WTC11 (cell line): ENCODE measurements around the gene CHRM2. TPM values are rescaled to one million over a fixed set of nuclear protein-coding genes. Genes with fewer than 3 reads are reported as not detected.

Source experiments
- ATAC-seq: fragments of 200-7000 bp; cut with Tn5 transposase; 2 replicates; pipeline ENCODE4 v1.10.0; 2021; ENCODE audit warnings: mild to moderate bottlenecking, moderate library complexity
- CTCF ChIA-PET: fragments of 300-600 bp; sonication (Branson Sonifier 250); formaldehyde crosslinking; loops from one replicate; lab custom pipeline; 2021; ENCODE audit warnings: antibody characterized with exemption; lab: Charles Lee
- POLR2A ChIA-PET: fragments of 350-600 bp; sonication (Branson Sonifier 250); formaldehyde crosslinking; loops from one replicate; lab custom pipeline; 2021; ENCODE audit warnings: antibody characterized with exemption; lab: Charles Lee
- DNase-seq: peaks from one replicate; pipeline ENCODE4 v3.0.0; 2021; ENCODE audit warnings: low spot score
- H3K27ac Mint-ChIP-seq: 2 replicates; pipeline ENCODE4 v1.8.0; 2021; ENCODE audit warnings: mixed read lengths
- H3K27me3 Mint-ChIP-seq: 2 replicates; pipeline ENCODE4 v1.8.0; 2021; ENCODE audit warnings: low read depth, mild to moderate bottlenecking, moderate library complexity, mixed read lengths
- H3K36me3 Mint-ChIP-seq: 2 replicates; pipeline ENCODE4 v1.8.0; 2021; ENCODE audit warnings: mixed read lengths
- H3K4me1 Mint-ChIP-seq: 2 replicates; pipeline ENCODE4 v1.8.0; 2022; ENCODE audit warnings: mixed read lengths
- H3K4me3 Mint-ChIP-seq: 2 replicates; pipeline ENCODE4 v1.8.0; 2021; ENCODE audit warnings: mild to moderate bottlenecking, moderate library complexity, mixed read lengths
- H3K9me3 Mint-ChIP-seq: 2 replicates; pipeline ENCODE4 v1.8.0; 2021; ENCODE audit warnings: mixed read lengths
- CREB1 ChIP-seq: sonication (generic); formaldehyde crosslinking; IDR thresholded peaks from 2 replicates; pipeline ENCODE4 v1.8.0; 2023; ENCODE audit warnings: mild to moderate bottlenecking, missing genetic modification reagents
- ELF4 ChIP-seq: sonication (generic); formaldehyde crosslinking; IDR thresholded peaks from 2 replicates; pipeline ENCODE4 v1.8.1; 2022; ENCODE audit warnings: low read depth, mild to moderate bottlenecking, moderate library complexity, missing genetic modification reagents
- GRHL2 ChIP-seq: fragments of 250-450 bp; sonication (Bioruptor Pico); IDR thresholded peaks from 2 replicates; pipeline ENCODE4 v1.8.0; 2022; ENCODE audit warnings: mild to moderate bottlenecking, moderate library complexity; ENCODE audit not compliant: insufficient replicate concordance, severe bottlenecking
- SMAD3 ChIP-seq: sonication (generic); formaldehyde crosslinking; IDR thresholded peaks from 2 replicates; pipeline ENCODE4 v1.8.0; 2022; ENCODE audit warnings: missing genetic modification reagents, mild to moderate bottlenecking, borderline replicate concordance
- TCF7 ChIP-seq: sonication (generic); formaldehyde crosslinking; IDR thresholded peaks from 2 replicates; pipeline ENCODE4 v1.8.0; 2022; ENCODE audit warnings: mild to moderate bottlenecking, low read depth, missing genetic modification reagents, moderate library complexity
- TEAD4 ChIP-seq: sonication (generic); formaldehyde crosslinking; IDR thresholded peaks from 2 replicates; pipeline ENCODE4 v1.8.0; 2022; ENCODE audit warnings: mild to moderate bottlenecking, missing genetic modification reagents
- ZNF121 ChIP-seq: sonication (generic); formaldehyde crosslinking; IDR thresholded peaks from 2 replicates; pipeline ENCODE4 v1.8.0; 2023; ENCODE audit warnings: missing genetic modification reagents
- ZNF232 ChIP-seq: sonication (generic); formaldehyde crosslinking; IDR thresholded peaks from 2 replicates; pipeline ENCODE4 v1.8.0; 2022; ENCODE audit warnings: mild to moderate bottlenecking, missing genetic modification reagents
- ZNF671 ChIP-seq: fragments of 250-450 bp; sonication (Bioruptor Pico); IDR thresholded peaks from 2 replicates; pipeline ENCODE4 v1.8.0; 2021; ENCODE audit warnings: mild to moderate bottlenecking
- total RNA-seq: library from RNA; stranded (reverse); gene quantifications from 3 replicates; pipeline ENCODE4 v1.2.3, GENCODE V29; 2021
- TF ChIP-seq, protein P1 (sequence below): sonication (generic); formaldehyde crosslinking; IDR thresholded peaks from 2 replicates; pipeline ENCODE4 v1.8.1; 2023; ENCODE audit warnings: mild to moderate bottlenecking, moderate library complexity, missing genetic modification reagents
- TF ChIP-seq, protein P2 (sequence below): sonication (generic); formaldehyde crosslinking; IDR thresholded peaks from 2 replicates; pipeline ENCODE4 v1.8.0; 2022; ENCODE audit warnings: mild to moderate bottlenecking, missing genetic modification reagents
- TF ChIP-seq, protein P3 (sequence below): sonication (generic); formaldehyde crosslinking; conservative IDR thresholded peaks from 2 replicates; pipeline ENCODE4 v1.8.1; 2022; ENCODE audit warnings: mild to moderate bottlenecking, missing genetic modification reagents
- TF ChIP-seq, protein P4 (sequence below): sonication (generic); formaldehyde crosslinking; IDR thresholded peaks from 2 replicates; pipeline ENCODE4 v1.8.1; 2022; ENCODE audit warnings: mild to moderate bottlenecking, moderate library complexity, missing genetic modification reagents
- TF ChIP-seq, protein P5 (sequence below): sonication (generic); formaldehyde crosslinking; IDR thresholded peaks from 2 replicates; pipeline ENCODE4 v1.8.0; 2023; ENCODE audit warnings: missing genetic modification reagents
- TF ChIP-seq, protein P6 (sequence below): fragments of 250-450 bp; sonication (Bioruptor Pico); IDR thresholded peaks from 2 replicates; pipeline ENCODE4 v1.8.0; 2021; ENCODE audit warnings: mild to moderate bottlenecking
- TF ChIP-seq, protein P7 (sequence below): fragments of 250-450 bp; sonication (Bioruptor Pico); IDR thresholded peaks from 2 replicates; pipeline ENCODE4 v1.9.0; 2021; ENCODE audit warnings: mild to moderate bottlenecking, borderline replicate concordance
- TF ChIP-seq, protein P8 (sequence below): sonication (generic); formaldehyde crosslinking; IDR thresholded peaks from 2 replicates; pipeline ENCODE4 v1.8.1; 2023; ENCODE audit warnings: mild to moderate bottlenecking, missing genetic modification reagents, moderate library complexity
- TF ChIP-seq, protein P9 (sequence below): fragments of 200-600 bp; IDR thresholded peaks from 2 replicates; pipeline ENCODE4 v1.8.0; 2022; ENCODE audit warnings: antibody characterized with exemption

Gene CHRM2
- total RNA-seq, 1 experiment from 2014 or later = 0.15 TPM

DNA sequence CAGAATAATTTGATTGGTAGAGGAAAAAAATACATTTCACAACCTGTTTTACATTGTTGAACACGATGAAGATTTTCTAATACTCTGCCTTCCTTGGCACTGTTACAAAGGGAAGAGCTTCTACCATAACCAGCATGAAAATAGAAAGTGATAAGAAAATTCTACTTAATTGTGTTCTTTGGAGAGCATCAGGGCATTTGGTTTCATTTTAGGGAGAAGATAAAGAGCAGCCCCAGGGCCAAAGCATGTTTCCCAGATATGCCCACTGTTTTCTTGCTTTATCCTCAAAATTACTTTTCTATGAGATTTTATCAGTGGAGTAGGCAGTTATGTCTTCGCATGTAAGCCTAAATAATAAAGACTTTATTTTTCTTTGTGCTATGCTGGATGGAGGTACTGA lies 9.5 kb downstream of the CHRM2 start (continued):
- TF ChIP-seq, protein P1, sequence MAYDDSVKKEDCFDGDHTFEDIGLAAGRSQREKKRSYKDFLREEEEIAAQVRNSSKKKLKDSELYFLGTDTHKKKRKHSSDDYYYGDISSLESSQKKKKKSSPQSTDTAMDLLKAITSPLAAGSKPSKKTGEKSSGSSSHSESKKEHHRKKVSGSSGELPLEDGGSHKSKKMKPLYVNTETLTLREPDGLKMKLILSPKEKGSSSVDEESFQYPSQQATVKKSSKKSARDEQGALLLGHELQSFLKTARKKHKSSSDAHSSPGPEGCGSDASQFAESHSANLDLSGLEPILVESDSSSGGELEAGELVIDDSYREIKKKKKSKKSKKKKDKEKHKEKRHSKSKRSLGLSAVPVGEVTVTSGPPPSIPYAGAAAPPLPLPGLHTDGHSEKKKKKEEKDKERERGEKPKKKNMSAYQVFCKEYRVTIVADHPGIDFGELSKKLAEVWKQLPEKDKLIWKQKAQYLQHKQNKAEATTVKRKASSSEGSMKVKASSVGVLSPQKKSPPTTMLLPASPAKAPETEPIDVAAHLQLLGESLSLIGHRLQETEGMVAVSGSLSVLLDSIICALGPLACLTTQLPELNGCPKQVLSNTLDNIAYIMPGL = no peak
- TF ChIP-seq ZNF671 (CRISPR knock-in tag) (no peak), CREB1 (CRISPR knock-in tag) (no peak), GRHL2 (CRISPR knock-in tag) (no peak), SMAD3 (CRISPR knock-in tag) (no peak), ELF4 (CRISPR knock-in tag) (no peak)
- TF ChIP-seq, protein P2, sequence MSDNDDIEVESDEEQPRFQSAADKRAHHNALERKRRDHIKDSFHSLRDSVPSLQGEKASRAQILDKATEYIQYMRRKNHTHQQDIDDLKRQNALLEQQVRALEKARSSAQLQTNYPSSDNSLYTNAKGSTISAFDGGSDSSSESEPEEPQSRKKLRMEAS = no peak
- TF ChIP-seq, protein P3, sequence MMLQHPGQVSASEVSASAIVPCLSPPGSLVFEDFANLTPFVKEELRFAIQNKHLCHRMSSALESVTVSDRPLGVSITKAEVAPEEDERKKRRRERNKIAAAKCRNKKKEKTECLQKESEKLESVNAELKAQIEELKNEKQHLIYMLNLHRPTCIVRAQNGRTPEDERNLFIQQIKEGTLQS (CRISPR knock-in tag) = no peak
- TF ChIP-seq, protein P4, sequence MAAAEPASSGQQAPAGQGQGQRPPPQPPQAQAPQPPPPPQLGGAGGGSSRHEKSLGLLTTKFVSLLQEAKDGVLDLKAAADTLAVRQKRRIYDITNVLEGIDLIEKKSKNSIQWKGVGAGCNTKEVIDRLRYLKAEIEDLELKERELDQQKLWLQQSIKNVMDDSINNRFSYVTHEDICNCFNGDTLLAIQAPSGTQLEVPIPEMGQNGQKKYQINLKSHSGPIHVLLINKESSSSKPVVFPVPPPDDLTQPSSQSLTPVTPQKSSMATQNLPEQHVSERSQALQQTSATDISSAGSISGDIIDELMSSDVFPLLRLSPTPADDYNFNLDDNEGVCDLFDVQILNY (CRISPR knock-in tag) = no peak

DNA sequence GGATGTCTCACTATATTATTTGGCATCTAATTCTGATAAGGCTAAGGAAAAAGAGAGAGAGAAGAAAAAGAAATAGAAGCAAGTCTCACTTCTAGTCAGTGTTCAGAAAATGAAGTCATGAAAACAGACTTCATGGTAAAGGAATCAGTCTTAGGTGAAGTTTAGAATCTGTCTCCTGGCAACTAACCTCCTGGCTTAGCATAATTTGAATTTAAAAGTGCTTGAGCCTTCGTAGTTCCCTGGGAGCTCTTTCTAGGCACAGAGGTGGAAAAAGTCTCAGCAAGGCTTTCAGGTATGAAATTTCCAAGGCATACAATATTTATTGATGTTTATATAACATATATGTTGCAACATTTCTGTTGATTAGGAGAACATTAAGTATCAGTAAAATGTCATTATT lies 10.4 kb downstream of the CHRM2 start:
- peaks cover 5% of the 10 kb centered on the region for H3K27me3 Mint-ChIP-seq
- peak overlapping the region; percentile 15; the same call in 1 of the 2 replicates for H3K27ac Mint-ChIP-seq
- no peak for DNase-seq
- ATAC-seq = peak; percentile 65
- CTCF ChIA-PET = no interaction called here
- H3K4me1 Mint-ChIP-seq = peaks cover 71% of the 10 kb centered on the region
- H3K4me3 Mint-ChIP-seq = peak overlapping the region; percentile 9; the same call in 1 of the 2 replicates
- H3K9me3 Mint-ChIP-seq = no peaks in the 10 kb centered on the region
- H3K36me3 Mint-ChIP-seq = no peaks in the 10 kb centered on the region
- TF ChIP-seq, protein P5, sequence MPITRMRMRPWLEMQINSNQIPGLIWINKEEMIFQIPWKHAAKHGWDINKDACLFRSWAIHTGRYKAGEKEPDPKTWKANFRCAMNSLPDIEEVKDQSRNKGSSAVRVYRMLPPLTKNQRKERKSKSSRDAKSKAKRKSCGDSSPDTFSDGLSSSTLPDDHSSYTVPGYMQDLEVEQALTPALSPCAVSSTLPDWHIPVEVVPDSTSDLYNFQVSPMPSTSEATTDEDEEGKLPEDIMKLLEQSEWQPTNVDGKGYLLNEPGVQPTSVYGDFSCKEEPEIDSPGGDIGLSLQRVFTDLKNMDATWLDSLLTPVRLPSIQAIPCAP (CRISPR knock-in tag) = no peak
- TF ChIP-seq, protein P6, sequence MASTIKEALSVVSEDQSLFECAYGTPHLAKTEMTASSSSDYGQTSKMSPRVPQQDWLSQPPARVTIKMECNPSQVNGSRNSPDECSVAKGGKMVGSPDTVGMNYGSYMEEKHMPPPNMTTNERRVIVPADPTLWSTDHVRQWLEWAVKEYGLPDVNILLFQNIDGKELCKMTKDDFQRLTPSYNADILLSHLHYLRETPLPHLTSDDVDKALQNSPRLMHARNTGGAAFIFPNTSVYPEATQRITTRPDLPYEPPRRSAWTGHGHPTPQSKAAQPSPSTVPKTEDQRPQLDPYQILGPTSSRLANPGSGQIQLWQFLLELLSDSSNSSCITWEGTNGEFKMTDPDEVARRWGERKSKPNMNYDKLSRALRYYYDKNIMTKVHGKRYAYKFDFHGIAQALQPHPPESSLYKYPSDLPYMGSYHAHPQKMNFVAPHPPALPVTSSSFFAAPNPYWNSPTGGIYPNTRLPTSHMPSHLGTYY = no peak
- TF ChIP-seq, protein P7, sequence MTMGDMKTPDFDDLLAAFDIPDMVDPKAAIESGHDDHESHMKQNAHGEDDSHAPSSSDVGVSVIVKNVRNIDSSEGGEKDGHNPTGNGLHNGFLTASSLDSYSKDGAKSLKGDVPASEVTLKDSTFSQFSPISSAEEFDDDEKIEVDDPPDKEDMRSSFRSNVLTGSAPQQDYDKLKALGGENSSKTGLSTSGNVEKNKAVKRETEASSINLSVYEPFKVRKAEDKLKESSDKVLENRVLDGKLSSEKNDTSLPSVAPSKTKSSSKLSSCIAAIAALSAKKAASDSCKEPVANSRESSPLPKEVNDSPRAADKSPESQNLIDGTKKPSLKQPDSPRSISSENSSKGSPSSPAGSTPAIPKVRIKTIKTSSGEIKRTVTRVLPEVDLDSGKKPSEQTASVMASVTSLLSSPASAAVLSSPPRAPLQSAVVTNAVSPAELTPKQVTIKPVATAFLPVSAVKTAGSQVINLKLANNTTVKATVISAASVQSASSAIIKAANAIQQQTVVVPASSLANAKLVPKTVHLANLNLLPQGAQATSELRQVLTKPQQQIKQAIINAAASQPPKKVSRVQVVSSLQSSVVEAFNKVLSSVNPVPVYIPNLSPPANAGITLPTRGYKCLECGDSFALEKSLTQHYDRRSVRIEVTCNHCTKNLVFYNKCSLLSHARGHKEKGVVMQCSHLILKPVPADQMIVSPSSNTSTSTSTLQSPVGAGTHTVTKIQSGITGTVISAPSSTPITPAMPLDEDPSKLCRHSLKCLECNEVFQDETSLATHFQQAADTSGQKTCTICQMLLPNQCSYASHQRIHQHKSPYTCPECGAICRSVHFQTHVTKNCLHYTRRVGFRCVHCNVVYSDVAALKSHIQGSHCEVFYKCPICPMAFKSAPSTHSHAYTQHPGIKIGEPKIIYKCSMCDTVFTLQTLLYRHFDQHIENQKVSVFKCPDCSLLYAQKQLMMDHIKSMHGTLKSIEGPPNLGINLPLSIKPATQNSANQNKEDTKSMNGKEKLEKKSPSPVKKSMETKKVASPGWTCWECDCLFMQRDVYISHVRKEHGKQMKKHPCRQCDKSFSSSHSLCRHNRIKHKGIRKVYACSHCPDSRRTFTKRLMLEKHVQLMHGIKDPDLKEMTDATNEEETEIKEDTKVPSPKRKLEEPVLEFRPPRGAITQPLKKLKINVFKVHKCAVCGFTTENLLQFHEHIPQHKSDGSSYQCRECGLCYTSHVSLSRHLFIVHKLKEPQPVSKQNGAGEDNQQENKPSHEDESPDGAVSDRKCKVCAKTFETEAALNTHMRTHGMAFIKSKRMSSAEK (CRISPR knock-in tag) = no peak
- POLR2A ChIA-PET = interaction anchor here (0.6 kb wide), 1 partner anchor 9 kb away, joined by 3 read pairs; no protein-coding TSS in a partner anchor

DNA sequence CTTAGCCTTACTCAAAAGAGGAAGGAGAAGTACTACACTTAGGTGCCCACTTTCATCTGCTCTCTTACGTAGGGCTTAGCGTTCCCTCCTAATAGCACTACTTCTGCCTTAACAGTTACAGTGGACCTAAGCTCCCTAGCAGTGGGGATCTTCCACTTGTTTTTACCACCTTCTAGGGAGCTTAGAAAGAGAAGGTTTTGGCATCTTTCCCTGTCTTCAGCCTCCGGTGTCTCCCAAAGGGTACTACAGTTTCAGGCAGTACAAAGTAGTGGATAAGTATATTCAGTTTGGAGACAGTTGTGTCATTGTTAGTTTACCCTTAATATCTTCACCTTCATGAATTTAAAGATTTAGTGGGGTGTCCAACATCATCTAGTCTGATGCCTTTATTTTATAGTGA lies 14.6 kb downstream of the CHRM2 start:
- Mint-ChIP-seq H3K27me3 (no peaks in the 10 kb centered on the region), H3K4me1 (peaks cover 49% of the 10 kb centered on the region), H3K9me3 (no peaks in the 10 kb centered on the region), H3K27ac (no peak overlapping the region), H3K4me3 (no peak overlapping the region), H3K36me3 (no peaks in the 10 kb centered on the region)
- POLR2A ChIA-PET = no interaction called here
- CTCF ChIA-PET = interaction anchor here (1.0 to 1.6 kb wide), 3 partner anchors 9 to 1082 kb away, joined by 3 to 8 read pairs (median 4); no protein-coding TSS in a partner anchor
- no peak for DNase-seq
- ATAC-seq = peak; percentile 88
- no peak for TF ChIP-seq ZNF232
- TF ChIP-seq, protein P8, sequence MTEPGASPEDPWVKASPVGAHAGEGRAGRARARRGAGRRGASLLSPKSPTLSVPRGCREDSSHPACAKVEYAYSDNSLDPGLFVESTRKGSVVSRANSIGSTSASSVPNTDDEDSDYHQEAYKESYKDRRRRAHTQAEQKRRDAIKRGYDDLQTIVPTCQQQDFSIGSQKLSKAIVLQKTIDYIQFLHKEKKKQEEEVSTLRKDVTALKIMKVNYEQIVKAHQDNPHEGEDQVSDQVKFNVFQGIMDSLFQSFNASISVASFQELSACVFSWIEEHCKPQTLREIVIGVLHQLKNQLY (CRISPR knock-in tag) = no peak
- no peak for TF ChIP-seq TCF7 (CRISPR knock-in tag)
- no peak for TF ChIP-seq TEAD4 (CRISPR knock-in tag)
- no peak for TF ChIP-seq ZNF671 (CRISPR knock-in tag)
- no peak for TF ChIP-seq ZNF121 (CRISPR knock-in tag)
- TF ChIP-seq, protein P9, sequence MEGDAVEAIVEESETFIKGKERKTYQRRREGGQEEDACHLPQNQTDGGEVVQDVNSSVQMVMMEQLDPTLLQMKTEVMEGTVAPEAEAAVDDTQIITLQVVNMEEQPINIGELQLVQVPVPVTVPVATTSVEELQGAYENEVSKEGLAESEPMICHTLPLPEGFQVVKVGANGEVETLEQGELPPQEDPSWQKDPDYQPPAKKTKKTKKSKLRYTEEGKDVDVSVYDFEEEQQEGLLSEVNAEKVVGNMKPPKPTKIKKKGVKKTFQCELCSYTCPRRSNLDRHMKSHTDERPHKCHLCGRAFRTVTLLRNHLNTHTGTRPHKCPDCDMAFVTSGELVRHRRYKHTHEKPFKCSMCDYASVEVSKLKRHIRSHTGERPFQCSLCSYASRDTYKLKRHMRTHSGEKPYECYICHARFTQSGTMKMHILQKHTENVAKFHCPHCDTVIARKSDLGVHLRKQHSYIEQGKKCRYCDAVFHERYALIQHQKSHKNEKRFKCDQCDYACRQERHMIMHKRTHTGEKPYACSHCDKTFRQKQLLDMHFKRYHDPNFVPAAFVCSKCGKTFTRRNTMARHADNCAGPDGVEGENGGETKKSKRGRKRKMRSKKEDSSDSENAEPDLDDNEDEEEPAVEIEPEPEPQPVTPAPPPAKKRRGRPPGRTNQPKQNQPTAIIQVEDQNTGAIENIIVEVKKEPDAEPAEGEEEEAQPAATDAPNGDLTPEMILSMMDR = no peak
